WTC11 (cell line): ENCODE results near the gene MANBA.

ENCODE experiments used
- CTCF ChIP-seq: fragments of 200-600 bp; IDR thresholded peaks from 2 replicates; pipeline ENCODE4 v1.8.0; 2022; ENCODE audit warnings: antibody characterized with exemption
- E2F1 ChIP-seq: sonication (generic); formaldehyde crosslinking; IDR thresholded peaks from 2 replicates; pipeline ENCODE4 v1.8.0; 2022; ENCODE audit warnings: mild to moderate bottlenecking, missing genetic modification reagents
- STAT6 ChIP-seq: sonication (generic); formaldehyde crosslinking; conservative IDR thresholded peaks from 2 replicates; pipeline ENCODE4 v1.8.1; 2023; ENCODE audit warnings: mild to moderate bottlenecking, low read depth, missing genetic modification reagents, moderate library complexity
- ZNF121 ChIP-seq: sonication (generic); formaldehyde crosslinking; IDR thresholded peaks from 2 replicates; pipeline ENCODE4 v1.8.0; 2023; ENCODE audit warnings: missing genetic modification reagents

GRCh38 chr4:102751941-102752340 is 8.8 kb downstream of the MANBA start:
- no peak for TF ChIP-seq E2F1 (CRISPR knock-in tag)
- TF ChIP-seq CTCF, result no peak
- TF ChIP-seq ZNF121 (CRISPR knock-in tag), result no peak
- no peak for TF ChIP-seq STAT6 (CRISPR knock-in tag)
